ENCODE data around the gene KANSL1. TPM values are rescaled to one million over a fixed set of nuclear protein-coding genes. Genes with fewer than 3 reads are reported as not detected.

KANSL1 gene
- total and polyA plus RNA-seq, 10 of the 15 experiments (the other 5 are each of a cell fraction or from before 2014, with no cell fraction given): 4.7 to 60.6 (median 28.0) TPM

GRCh38 chr17:46192439-46193150 lies 634 bp downstream of the KANSL1 start (continued):
- no peak for TF ChIP-seq KAT2A (conservative IDR thresholded peaks at IDR 0.05; ENCODE audit: control insufficient read depth, low read depth, low read length)
- 0 out of 2 replicates have a peak, but pooled peaks have one; percentile 25 for TF ChIP-seq CBFB (IDR thresholded peaks at IDR 0.05; ENCODE audit: low read depth)
- TF ChIP-seq POLR2A (IDR thresholded peaks at IDR 0.05; ENCODE audit: low read depth, low read length): peak; percentile 65; the same call in 1 of the 2 replicates
- no peak; the same call in 1 of the 2 replicates for TF ChIP-seq ZBED1 (IDR thresholded peaks at IDR 0.05; ENCODE audit: borderline replicate concordance)
- TF ChIP-seq HDGF (IDR thresholded peaks at IDR 0.05): peak; percentile 90
- TF ChIP-seq CHD4 (IDR thresholded peaks at IDR 0.05): no peak
- TF ChIP-seq BMI1 (IDR thresholded peaks at IDR 0.05; ENCODE audit: borderline replicate concordance): no peak
- peak; percentile 30 for TF ChIP-seq SKIL (IDR thresholded peaks at IDR 0.05; ENCODE audit: low read depth, poor library complexity, severe bottlenecking)
- no peak for TF ChIP-seq EZH2 (IDR thresholded peaks at IDR 0.05; ENCODE audit: borderline replicate concordance, control insufficient read depth, low read depth, low read length)
- TF ChIP-seq, protein P1, sequence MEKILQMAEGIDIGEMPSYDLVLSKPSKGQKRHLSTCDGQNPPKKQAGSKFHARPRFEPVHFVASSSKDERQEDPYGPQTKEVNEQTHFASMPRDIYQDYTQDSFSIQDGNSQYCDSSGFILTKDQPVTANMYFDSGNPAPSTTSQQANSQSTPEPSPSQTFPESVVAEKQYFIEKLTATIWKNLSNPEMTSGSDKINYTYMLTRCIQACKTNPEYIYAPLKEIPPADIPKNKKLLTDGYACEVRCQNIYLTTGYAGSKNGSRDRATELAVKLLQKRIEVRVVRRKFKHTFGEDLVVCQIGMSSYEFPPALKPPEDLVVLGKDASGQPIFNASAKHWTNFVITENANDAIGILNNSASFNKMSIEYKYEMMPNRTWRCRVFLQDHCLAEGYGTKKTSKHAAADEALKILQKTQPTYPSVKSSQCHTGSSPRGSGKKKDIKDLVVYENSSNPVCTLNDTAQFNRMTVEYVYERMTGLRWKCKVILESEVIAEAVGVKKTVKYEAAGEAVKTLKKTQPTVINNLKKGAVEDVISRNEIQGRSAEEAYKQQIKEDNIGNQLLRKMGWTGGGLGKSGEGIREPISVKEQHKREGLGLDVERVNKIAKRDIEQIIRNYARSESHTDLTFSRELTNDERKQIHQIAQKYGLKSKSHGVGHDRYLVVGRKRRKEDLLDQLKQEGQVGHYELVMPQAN (conservative IDR thresholded peaks at IDR 0.05): no peak
- TF ChIP-seq PML (IDR thresholded peaks at IDR 0.05; ENCODE audit: low read length): no peak
- TF ChIP-seq MYC (IDR thresholded peaks at IDR 0.05; ENCODE audit: insufficient read depth, insufficient read length, insufficient replicate concordance, low read length, severe bottlenecking): peak; percentile 21
- no peak for TF ChIP-seq BCLAF1 (IDR thresholded peaks at IDR 0.05)
- TF ChIP-seq BCL3 (IDR thresholded peaks at IDR 0.05; ENCODE audit: borderline replicate concordance, insufficient read depth, low read depth, low read length, poor library complexity, severe bottlenecking): no peak
- 0 out of 2 replicates have a peak, but pooled peaks have one; percentile 26 for TF ChIP-seq ELK1 (IDR thresholded peaks at IDR 0.05; ENCODE audit: low read depth, low read length)
- TF ChIP-seq PAX8 (IDR thresholded peaks at IDR 0.05): no peak
- peak; percentile 29; the same call in 1 of the 2 replicates for TF ChIP-seq STAT1 (conservative IDR thresholded peaks at IDR 0.05)
